ENCODE results near the gene TFCP2L1.

Gene TFCP2L1

GRCh38 chr2:121260370-121261154 is 24.4 kb downstream of the TFCP2L1 start:
- DNase-seq, result peak; percentile 96

- no peak for DNase-seq
These were observed 27.0 kb downstream of the TFCP2L1 start for GRCh38 chr2:121258051-121258450.

- DNase-seq, result no peak
These were observed 27.5 kb downstream of the TFCP2L1 start for GRCh38 chr2:121257480-121257840.

- no peak for DNase-seq
These were observed 28.1 kb downstream of the TFCP2L1 start for GRCh38 chr2:121256720-121257479.

GRCh38 chr2:121255358-121255757 is 29.6 kb downstream of the TFCP2L1 start:
- DNase-seq, result no peak

- no peak for DNase-seq
These were observed 30.3 kb downstream of the TFCP2L1 start for GRCh38 chr2:121254748-121255147.

- no peak for DNase-seq
These were observed 31.2 kb downstream of the TFCP2L1 start for GRCh38 chr2:121253674-121254240.

- DNase-seq, result no peak
These were observed 31.9 kb downstream of the TFCP2L1 start for GRCh38 chr2:121253021-121253673.

GRCh38 chr2:121251497-121251896 is 33.5 kb downstream of the TFCP2L1 start:
- DNase-seq, result no peak

GRCh38 chr2:121248766-121249343 is 36.1 kb downstream of the TFCP2L1 start:
- no peak for DNase-seq

GRCh38 chr2:121247971-121248370 is 37.0 kb downstream of the TFCP2L1 start:
- no peak for DNase-seq

GRCh38 chr2:121247534-121247933 is 37.5 kb downstream of the TFCP2L1 start:
- DNase-seq, result no peak

- DNase-seq, result no peak
These were observed 38.2 kb downstream of the TFCP2L1 start for GRCh38 chr2:121246704-121247255.

- DNase-seq, result no peak
These were observed 39.1 kb downstream of the TFCP2L1 start for GRCh38 chr2:121245913-121246312.

- no peak for DNase-seq
These were observed 39.7 kb downstream of the TFCP2L1 start for GRCh38 chr2:121245120-121245820.

GRCh38 chr2:121244616-121245015 is 40.4 kb downstream of the TFCP2L1 start:
- no peak for DNase-seq

- no peak for DNase-seq
These were observed 41.1 kb downstream of the TFCP2L1 start for GRCh38 chr2:121243821-121244460.

GRCh38 chr2:121242976-121243375 is 42.0 kb downstream of the TFCP2L1 start:
- no peak for DNase-seq

GRCh38 chr2:121242175-121242875 is 42.7 kb downstream of the TFCP2L1 start:
- DNase-seq, result no peak

- DNase-seq, result no peak
These were observed 43.5 kb downstream of the TFCP2L1 start for GRCh38 chr2:121241466-121241865.

GRCh38 chr2:121240436-121240835 is 44.6 kb downstream of the TFCP2L1 start:
- DNase-seq, result no peak
